PFSK-1 (cell line): Measurements from ENCODE around the gene NOL12.

ENCODE experiments used
- POLR2AphosphoS5 ChIP-seq: IDR thresholded peaks from 2 replicates; pipeline ENCODE4 v1.6.1; 2012; ENCODE audit warnings: low read depth, mild to moderate bottlenecking, control low read depth, low read length, moderate library complexity
- SIN3A ChIP-seq: IDR thresholded peaks from 2 replicates; pipeline ENCODE4 v1.6.1; 2012; ENCODE audit warnings: mild to moderate bottlenecking, low read length, moderate library complexity, borderline replicate concordance; ENCODE audit not compliant: insufficient read depth

GRCh38 chr22:37734964-37735451 is 48.9 kb downstream of the NOL12 start:
- no peak for TF ChIP-seq POLR2AphosphoS5
- no peak for TF ChIP-seq SIN3A
